Islet of Langerhans (tissue), 1 donor: Measurements from ENCODE around the gene FAM83G.
"Not testable (repeated sequence)": the region's sequence is repeated elsewhere in the genome, so short reads cannot be mapped to it uniquely, and the experiment has no call there.

ENCODE experiments used
- FAIRE-seq: peaks from one replicate; lab custom pipeline; 2011; peaks lifted over from hg19 to GRCh38; lab: Jason Lieb, UNC

The FAM83G gene

DNA sequence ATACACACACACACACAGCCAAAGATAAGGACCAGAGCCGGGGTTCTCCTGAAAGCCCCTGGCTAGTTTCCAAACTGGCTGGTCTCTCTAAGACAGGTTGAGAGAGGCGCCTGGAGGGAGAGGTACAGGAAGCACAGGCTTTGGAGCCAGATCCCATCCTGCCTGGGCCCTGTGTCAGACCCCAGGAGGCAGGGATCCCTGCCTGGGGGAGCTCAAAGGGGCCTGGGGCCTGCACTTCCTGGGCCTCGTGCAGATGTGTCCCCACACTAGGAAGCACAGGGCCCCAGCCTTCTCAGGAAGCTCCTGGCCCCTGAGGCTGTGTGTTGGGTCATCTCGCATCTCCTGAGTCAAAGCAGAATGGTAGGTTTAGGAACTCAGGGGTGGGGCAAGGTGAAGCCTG is 36.6 kb downstream of the FAM83G start:
- no peak for FAIRE-seq

DNA sequence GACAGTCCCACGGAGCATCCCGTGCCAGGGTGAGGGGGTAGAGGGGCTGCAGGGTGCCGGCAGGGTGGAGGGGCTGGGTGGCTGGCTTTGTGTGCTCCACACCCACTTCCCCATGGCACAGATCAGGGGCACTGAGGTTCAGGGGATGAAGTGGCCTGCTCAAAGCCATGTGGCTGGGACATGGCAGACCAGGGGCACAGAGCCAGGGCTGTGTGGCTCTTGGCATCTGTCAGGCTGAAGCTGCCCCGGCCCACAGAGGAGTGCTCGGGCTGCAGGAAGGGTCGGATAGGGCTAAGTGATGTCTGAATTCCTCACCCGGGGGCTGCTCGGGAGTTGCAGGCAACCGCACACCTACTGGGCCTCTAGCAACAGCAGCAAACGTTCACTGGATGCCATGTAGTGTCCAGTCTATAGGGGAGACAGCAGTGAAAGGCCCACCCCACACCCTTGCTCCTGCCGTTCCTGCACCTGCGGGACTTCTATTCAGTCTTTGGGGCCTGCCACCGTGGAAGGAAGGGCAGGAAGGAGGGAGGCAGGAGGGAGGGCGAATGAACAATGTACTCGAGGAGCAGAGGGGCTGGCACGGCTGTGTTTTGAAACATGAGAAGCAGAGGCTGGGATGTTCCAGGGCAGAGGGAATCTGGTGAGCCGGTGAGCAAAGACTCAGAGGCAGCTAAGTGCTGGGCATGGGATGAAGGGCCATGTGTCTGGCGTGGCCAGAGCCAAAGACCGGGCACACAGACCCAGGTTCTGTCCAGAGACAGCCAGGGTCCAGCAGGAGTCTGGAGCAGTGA is 37.5 kb downstream of the FAM83G start:
- FAIRE-seq, result no peak

DNA sequence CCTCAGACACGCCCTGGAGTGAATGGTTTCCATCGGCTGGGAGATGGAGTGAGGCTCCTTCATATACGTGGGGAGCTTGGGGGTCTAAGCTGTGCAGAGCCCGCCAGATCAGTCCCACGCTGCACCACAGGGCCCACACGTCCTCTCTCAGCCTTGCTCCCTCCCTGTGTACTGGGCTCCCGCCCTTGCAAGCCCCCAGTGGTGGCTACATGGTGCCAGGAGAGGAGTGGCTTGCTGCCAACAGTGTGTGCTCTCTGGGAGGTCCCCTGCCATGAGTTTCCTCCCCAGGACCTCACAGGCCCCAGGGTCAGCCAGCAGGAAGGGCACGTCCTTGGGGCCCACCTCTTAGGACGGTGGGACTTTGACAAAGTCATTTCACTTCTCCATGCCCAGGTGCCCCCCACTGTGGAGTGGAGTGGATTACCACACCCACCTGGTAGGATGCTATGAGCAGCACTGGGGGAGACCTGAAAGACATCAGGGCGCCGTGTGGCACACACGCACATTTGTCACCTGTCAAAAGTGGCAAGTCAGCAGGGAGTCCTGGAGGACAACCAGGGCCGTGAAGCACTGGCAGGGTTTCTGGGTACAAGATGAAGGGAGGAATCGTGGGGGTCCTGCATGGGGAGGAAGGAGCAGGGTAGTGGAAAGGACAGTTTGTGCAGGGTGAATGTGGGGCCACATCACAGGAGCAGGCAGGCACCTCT is 38.9 kb downstream of the FAM83G start:
- no peak for FAIRE-seq

DNA sequence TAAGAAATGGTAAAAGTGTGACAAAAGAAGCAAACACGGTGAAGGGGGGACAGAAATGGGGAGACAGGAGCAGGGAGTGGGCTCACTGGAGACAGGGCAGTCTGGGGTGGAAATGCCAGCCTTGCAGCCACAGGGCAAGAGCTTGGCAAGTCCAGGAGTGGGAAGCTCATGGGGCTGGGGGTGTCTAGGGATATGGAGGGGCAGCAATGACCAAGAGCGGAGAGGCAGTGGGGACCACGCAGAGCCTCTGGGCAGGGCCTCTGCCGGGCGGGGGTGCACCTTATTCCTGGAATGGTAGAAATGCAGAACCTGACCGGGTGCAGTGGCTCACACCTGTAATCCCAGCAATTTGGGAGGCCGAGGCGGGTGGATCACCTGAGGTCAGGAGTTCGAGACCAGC is 40.0 kb downstream of the FAM83G start:
- no peak for FAIRE-seq

DNA sequence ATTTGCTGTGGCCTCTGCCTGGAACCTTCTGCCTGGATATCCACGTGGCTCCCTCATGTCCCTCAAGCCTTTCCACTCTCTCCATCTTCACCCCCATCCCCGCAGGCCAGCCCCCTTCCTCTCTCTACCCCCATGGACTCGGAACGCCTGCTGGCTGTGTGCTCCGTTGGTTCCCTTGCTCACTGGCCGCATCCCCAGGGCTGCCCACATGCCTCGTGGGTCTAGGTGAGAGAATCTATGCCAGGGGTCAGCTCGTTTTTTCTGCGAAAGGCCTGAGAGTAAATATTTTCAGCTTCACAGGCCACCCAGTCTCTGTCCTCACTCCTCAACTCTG is 40.6 kb downstream of the FAM83G start:
- FAIRE-seq, result no peak

DNA sequence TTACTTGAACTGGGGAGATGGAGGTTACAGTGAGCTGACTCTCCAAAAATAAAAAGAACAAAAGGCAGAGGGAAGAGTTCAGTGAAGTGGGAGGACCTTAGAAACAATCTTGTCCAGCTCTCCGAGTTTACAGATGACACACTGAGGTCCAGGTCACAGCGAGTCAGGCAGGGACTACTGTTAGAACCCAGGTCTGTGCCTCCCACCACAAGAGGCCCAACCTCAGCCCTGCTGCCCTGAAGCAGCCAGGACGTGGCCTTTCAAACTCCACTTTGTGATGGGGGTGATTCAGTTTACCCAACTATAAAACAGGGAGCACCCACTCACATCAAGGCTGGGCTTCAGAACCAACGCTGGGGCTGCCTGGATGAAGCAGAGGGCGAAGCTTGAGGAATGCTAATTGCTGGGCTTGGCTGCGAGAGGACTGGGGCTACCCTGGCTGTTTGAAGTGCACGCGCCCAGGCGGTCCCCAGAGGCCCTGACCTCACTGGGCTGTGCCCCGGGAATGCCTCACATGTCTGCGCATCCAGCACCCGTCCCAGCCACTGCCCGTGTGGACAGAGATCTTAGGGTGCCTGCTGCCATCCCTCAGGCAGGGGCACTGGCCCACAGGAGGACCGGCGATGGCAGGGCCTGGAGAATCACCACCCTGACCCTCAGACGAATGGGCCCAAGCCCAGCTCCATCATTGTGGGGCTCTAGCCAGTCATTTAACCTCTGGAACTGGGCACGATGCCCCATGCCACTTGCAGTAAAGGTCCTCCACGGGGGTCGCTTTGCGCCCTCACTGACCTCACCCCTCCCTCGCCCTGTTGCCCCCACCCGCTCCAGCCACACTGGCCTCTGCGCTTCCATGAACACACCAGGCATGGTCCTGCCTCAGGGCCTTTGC is 41.2 kb downstream of the FAM83G start:
- FAIRE-seq, result no peak

DNA sequence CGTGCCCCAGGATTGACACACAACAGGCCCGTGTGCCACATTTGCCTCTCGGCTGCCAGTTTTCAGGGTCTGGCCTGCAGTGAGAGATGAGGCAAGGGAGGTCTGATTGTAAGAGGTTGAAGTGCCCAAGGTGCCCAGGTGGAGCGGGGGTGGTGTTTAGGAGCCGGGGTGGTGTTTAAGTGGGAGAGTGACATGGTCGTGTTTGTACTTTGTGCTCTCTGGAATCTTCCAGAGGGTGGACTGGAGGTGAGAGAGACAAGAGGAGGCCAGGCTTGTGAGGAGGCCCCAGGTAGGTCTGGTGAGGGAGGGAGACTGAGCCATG is 42.1 kb downstream of the FAM83G start:
- FAIRE-seq, result no peak

DNA sequence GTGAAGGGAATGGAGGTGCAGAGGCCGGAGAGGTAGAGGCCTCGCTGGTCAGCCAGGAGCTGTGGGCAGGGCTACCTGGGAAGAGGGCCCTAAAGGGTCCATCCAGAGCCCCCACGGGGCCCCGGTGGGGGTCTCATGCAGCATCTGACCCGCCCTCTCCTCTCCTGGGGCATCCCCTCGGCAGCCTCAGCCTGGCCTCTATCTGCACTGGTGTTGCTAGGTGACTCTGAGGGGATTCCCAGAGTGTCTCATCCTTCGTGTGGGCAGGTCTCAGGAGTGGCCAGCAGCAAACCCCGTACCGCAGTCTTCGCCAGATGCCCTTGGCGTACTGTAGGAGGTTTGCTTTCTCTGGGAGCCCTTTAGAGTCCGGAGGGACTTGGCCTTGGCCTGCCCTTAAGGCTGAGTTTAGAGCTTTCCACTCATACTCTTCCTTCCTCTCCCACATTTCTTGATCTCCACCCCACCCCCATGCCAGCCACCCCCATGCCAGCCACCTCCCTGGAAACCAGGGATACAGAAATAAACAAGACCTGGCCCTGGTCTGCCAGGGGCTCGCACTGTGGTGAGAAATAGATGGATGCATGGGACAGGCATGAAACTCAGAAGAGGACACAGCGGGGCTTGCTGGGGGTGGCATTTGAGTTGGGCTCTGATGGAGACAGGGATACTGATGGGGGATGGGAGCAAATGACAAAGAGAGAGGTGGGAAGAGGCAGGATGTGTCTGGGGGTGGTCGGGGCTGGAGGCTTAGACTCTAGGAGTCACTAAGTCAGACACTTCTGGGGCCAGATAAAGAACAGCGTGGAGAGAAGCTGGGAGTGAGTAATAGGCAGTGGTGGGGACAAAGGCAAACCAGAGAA is 42.7 kb downstream of the FAM83G start:
- FAIRE-seq, result no peak

DNA sequence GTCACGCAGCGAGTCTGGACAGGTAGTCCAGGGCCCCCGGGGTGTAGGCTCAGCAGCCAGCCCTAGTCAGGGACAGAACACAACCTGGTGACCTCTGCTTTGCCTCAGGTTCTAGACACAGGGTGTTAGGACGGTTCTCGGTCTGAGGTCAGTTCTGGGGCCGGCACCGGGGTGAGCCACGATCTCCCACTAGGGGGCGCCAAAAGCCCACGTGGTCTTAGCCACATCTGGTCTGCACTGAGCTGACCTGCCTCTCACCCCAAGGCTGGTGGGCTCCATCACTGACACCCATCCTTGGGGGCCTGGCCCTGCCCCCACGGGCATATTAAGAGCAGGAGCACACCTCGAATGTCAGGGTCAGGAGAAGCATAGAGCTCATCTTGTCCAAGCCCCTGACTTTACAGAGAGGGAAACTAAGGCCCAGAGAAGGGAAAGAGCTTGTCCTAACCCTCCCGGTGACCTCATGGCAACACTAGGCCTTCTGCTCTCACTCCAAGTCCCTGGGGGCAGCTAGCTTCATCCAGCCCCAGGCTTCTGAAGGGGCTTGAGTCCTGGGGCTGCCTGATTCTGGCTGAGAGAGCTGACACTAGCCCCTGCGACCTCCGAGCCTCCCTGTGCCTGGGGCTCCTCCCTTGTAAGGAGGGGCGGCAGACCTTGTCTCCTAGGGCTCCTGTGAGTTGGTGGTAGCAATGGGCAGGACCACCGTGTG is 43.6 kb downstream of the FAM83G start:
- FAIRE-seq, result no peak

DNA sequence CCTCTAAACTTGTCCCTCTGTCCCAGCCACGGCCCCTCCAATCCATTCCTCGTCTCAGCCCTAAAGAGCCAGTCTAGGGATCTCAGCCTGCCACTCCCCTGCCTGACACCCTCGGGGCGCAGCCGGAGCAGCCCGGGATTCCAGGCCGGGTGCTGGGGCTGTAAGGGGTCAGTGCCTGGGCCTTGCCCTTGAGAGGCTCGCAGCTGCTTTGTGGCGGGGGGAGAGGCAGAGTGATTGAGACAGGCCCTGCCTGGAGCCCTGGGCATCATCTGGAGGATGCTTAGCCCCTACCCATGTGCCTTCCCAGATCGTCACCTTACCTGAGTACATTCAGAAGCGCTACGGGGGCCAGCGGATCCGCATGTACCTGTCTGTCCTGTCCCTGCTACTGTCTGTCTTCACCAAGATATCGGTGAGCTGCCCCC is 44.3 kb downstream of the FAM83G start:
- FAIRE-seq, result no peak

DNA sequence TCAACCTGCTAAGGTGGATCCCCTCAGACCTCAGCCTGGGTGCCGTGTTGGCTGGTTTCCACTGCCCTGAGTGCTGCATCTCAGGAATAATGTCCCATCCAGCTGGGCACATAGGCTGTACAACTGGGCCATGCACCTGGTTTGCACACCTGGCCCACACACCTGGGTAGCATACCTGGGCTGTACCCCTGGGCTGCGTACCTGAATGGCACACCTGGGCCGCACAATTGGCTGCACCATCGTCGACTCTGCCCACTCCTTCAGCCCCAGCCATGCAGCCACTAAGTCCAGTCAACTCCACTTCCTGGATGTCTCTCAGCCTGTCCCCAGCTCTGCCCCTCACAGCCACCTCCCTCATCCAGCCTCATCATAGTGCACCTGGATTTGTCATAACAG is 44.7 kb downstream of the FAM83G start:
- FAIRE-seq, result no peak

DNA sequence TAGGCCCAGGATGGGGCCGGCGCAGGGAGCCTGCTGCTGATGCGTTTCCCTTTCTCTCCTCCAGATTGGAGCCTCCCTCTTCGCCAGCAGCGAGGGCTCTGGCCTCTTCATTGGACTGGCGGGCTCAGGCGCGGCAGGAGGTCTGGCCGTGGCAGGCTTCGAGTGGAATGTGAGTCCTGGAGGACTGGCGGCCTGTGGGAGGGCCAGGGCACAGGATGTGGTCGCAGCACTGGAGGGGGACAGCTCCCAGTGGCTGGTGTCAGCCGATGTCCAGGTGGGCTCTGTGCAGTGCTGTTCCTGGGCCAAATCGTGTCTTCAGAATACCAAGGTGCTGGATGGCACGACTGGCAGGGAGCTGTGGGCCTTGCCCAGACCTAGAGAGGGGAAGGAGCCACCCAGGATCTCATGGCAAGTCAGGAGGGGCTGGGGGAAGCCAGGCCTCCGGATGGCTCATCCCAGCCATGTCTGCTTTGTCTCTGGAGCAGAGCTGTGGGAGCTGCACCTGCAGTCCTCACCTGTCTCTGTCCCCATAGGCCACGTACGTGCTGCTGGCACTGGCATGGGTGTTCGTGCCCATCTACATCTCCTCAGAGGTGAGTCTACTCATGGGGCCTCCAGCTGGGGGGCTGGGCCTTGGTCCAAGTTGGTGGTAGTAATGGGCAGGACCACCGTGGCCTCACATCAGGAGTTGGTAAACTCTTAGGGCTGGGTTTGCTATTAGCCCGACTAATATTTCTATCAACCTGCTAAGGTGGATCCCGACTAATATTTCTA is 45.3 kb downstream of the FAM83G start:
- no peak for FAIRE-seq

DNA sequence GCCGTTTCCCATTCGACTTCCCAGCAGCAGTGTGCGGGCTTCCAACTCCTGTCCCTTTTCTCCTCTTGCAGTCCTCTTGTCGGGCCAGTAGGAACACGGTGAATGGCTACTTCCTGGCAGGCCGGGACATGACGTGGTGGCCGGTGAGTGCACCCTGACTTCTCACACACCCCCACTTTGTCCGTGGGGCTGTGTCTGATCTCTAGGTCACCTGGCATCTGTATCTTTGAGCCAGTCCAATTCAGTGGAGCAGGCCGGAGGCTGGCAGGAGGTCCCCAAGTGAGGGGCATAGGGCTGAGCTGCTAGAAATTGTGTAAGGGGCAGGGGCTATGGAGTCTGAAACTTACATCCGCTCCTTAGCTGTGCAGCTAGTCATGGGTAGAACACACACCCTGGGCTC is 46.0 kb downstream of the FAM83G start:
- no peak for FAIRE-seq

DNA sequence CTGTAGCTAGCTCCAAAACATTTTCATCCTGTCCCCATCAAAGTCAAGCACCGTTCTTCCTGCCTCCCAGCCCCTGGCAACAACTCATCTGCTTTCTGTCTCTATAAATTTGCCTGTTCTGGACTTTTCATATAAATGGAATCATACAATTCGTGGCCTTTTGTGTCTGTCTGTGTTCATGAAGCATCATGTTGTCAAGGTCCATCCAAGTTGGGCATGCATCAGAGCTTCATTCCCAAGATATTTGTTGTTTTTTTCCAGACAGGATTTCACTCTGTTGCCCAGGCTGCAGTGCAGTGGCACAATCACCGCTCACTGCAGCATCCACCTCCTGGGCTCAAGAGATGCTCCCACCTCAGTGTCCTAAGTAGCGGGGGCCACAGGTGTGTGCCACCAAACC is 46.7 kb downstream of the FAM83G start:
- no peak for FAIRE-seq

DNA sequence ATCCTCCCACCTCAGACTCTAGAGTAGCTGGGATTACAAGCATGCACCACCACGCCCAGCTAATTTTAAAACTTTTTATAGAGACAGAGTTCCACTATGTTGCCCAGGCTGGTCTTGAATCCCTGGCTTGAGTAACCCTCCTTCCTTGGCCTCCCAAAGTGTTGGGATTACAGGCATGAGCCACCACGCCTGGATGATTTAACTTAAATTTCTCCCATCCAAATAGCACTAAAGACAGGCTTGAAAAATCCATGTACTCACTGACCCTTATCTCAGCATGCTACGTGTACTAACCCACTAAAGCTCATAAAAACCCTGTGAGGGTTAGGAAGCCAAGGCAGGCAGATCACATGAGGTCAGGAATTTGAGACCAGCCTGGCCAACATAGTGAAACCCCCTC is 48.0 kb downstream of the FAM83G start:
- no peak for FAIRE-seq

DNA sequence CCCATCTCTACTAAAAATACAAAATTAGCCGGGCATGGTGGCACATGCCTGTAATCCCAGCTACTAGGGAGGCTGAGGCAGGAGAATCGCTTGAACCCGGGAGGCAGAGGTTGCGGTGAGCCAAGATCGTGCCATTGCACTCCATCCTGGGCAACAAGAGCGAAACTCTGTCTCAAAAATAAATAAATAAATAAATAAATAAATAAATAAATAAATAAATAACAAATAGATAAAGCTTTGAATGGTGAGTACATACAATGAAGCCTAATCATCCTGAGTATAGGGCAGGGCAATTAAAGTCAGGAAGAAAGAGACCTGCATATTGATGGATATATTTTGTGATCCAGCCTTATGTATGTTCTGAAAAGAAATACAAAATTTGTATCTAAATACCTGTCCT is 48.5 kb downstream of the FAM83G start:
- not testable (repeated sequence) for FAIRE-seq

DNA sequence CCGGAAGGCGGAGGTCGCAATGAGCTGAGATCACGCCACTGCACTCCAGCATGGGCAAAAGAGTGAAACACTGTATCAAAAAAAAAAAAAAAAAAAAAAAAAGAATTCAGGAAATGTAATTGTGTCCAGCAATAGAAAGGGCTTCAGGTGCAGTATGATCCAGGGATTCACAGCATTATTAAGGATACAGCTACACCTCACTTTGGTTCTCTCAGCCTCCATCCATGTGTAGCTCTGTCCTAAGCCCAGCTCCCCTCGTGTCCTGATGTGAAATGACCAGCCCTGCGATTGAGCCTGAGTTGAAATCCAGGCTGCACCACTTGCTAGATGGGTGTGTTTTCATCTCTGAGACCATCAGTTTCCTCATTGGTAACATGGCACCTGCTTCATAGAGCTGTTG is 49.6 kb downstream of the FAM83G start:
- no peak for FAIRE-seq

DNA sequence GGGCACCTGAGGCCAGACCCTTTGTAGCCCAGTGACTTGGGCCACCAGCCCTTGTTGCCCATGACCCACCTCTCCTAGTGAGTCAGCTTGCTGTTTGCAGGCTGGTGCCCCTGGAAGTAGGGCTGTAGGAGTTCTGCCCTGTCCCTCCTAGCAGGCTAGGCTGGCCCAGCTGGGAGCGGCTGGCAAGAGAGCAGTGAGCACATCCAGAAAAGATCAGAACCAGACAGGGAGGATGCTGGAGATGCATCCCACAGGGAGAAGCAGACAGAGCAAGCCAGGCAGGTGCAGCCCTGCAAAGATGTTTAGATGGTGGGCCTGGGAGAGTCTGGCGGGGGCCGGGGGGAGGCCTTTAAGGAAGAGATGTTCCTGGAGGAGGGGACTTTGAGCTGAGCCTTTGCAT is 50.2 kb downstream of the FAM83G start:
- FAIRE-seq, result no peak

DNA sequence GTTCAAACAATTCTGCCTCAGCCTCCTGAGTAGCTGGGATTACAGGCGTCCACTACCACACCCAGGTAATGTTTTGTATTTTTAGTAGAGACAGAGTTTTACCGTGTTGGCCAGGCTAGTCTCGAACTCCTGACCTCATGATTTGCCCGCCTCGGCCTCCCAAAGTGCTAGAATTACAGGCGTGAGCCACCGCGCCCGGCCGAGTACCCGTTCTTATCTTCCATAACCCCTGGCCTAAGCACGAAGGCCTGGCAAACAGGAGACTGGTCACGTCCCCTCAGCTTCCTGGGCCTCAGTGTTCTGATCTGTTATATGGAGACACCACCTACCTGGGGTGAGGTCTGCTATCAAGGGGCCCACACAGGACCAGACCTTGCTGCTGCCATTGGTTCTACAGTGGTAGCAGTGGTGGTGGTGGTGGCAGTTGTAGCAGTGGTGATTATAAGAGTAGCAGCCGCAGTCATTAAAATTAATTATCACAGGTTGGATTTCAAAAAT is 51.3 kb downstream of the FAM83G start:
- no peak for FAIRE-seq

DNA sequence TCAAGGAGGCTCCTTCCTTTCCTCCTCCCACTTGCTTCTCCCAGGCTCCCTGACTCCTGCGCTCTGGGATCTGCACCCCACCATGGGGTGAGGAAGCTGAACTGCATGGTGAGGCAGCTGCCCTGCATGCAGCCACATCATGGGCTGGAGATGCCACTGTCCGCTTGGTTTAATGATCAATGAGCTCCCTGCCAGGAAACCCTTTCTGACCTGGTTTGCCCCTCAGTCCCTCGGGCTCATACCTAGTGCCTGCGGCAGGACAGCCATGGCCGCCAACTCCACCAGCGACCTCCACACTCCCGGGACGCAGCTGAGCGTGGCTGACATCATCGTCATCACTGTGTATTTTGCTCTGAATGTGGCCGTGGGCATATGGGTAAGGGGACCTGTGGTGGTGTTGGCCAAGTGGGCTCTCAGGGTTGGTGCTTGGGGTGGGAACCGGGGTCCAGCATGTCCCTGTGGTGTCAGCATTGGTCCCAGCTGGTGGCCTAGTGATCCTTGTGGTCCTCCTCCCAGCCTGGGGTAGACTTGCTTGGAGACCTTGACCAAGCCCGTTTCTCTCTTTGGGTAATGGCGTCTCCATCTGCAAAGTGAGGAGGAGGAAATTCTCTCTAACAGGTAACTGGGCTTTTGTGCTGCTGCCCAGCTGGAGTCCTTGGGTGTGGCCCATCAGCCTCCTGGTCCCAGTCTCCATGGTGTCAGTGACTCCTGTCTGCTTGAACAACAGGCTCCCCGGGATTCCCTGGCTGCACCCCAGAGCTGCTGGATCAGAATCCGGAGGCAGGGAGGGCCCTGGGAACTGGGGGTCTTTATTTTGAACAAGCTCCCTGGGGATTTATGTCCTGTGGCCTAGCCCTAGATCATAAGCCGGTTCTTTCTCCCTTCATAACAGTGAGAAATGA is 52.4 kb downstream of the FAM83G start, which contains the start of gene SLC5A10:
Gene SLC5A10 (plus strand): TSS at position 225 of the 902 bp plus-strand sequence. CDS start 41 bp downstream, at position 266.
- FAIRE-seq, result no peak
